RWPE1 (cell line): Measurements from ENCODE around the gene TBX5.

Source experiments
- CTCF ChIA-PET: fragments of 350-600 bp; sonication (Branson Sonifier 250); formaldehyde crosslinking; extraction: SDS; loops from one replicate; lab custom pipeline; 2021; lab: Yijun Ruan, JAX
- POLR2A ChIA-PET: fragments of 400-600 bp; formaldehyde crosslinking; extraction: SDS; loops from one replicate; lab custom pipeline; 2020; ENCODE audit warnings: antibody characterized with exemption; ENCODE audit not compliant: low non-redundant PET; lab: Yijun Ruan, JAX
- DNase-seq: peaks from one replicate; pipeline ENCODE4 v3.0.0; 2012; ENCODE audit warnings: low spot score
- H3K27ac ChIP-seq: fragments of 450-650 bp; 2 replicates; pipeline ENCODE4 v1.5.1; 2017
- CTCF ChIP-seq: fragments of 450-650 bp; conservative IDR thresholded peaks from 2 replicates; pipeline ENCODE4 v1.5.1; 2017; ENCODE audit warnings: low read depth, mild to moderate bottlenecking

Gene TBX5

DNA sequence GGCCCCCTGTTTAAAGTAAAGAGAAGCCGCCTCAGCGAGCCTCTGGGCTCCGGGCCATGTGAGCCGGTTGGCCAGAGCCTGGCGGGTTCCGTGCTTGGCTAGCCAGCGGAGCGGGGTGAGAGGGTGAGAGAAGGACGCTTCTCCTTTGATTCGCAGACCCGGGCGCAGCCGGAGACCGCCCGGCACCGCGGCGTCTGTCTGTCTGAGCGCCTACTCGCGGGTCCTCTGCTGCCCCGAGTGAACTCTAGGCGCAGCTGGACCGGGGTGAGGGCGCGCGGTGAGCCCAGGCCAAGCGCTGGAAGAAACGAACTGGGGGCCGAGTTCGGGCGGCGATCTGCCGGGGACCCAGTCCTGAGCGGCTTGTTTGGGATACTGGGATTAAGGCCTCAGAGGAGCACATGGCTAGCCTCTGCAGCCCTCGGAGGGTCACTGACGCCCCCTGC, 41.4 kb upstream of the TBX5 start:
- no peak for DNase-seq
- CTCF ChIA-PET: interaction anchor here (0.7 kb wide), 1 partner anchor 176 kb away, joined by 3 read pairs; no protein-coding TSS in a partner anchor
- H3K27ac ChIP-seq: no peak overlapping the region
- TF ChIP-seq CTCF: no peak
- POLR2A ChIA-PET: no interaction called here

DNA sequence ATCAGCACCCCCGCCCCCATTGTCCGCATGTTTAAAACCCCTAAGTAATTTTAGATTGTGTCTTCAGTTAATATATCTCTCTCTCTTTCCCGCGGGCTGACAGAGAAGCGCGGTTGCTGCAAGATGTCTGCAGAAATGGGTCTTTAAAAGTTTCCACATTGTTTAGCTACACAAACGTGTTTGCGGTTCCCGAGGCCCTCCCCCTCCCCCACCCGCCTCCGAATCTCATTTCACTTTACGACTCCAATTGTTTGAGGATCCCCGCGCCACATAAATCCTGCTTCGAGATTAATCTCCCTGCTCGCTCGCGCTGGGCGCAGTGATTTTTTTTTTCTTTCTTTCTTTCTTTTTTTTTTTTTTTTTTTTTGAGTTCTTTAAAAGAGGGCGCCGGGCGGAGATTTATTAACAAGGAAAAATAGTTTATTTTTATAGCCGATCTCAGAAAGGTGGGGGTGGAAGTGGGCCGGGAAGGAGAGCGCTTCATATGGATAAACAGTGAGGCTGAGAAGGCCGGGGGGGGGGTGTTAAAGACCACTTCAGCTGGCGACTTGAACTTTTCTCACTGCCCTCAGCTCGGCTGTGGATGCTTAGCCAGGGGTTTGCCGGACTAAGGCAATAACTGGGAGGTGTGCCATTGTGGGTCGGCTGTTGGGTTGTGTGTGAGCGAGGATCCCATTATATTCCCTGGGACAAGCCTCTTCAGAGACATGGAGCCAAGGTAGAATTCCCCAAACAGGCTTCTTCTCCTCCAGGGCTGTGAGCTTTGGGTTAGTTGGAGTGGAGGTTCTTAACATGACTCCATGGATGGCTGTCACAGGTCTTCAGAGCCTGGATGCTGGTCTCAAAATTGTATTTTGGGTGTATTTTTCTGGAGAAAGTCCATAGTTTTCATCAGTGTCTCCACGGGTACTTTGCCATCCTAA, 39.7 kb upstream of the TBX5 start:
- no peak overlapping the region for H3K27ac ChIP-seq
- ChIA-PET POLR2A (no interaction called here), CTCF (interaction anchor here (0.7 kb wide), 1 partner anchor 465 kb away, joined by 3 read pairs; no protein-coding TSS in a partner anchor)
- TF ChIP-seq CTCF: no peak
- DNase-seq: no peak

- no peak for TF ChIP-seq CTCF
- ChIA-PET CTCF (no interaction called here), POLR2A (no interaction called here)
- no peak for DNase-seq
- H3K27ac ChIP-seq: no peak overlapping the region
These were observed 38.7 kb upstream of the TBX5 start for GRCh38 chr12:114444422-114445279.

DNA sequence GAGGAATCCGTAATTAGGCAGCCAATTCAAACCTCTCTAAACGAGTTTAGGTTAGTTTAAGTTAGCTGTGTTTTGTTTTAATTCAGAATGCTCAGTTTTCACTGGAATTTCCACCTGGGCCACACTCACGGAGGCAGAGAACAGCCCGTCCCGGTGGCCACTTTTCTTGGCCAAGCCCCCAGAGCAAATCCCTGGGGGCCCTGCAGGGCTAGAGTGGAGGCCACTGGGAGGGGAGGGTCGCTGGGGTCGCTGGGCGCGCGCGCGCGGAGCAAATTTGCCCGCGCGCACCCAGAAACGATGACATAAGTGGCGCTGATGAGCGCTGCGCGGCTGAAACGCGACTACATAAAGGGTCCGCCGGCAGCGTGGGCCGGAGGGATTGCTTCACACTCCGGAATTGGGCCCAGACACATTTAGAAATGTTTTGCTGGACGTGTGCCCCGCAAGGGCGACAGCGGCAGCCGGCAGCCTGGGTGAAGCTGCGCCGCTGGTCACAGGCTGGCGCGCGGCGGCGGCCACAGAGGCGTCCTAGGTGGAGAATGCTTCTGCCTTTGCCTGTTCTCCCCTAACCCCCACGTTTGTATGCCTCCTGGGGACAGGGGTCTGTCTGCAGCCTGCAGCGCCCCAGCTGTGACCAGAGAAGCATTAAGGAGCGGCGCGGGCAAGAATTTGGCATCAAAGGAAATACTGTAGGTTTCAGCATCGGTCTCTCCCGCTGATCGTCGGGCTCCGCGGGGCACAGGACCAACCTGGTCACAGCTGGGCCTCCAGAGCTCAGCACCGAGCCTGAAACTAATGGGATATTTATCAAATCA, 37.9 kb upstream of the TBX5 start:
- POLR2A ChIA-PET: no interaction called here
- no peak for DNase-seq
- no peak for TF ChIP-seq CTCF
- CTCF ChIA-PET: no interaction called here
- H3K27ac ChIP-seq: no peak overlapping the region

DNA sequence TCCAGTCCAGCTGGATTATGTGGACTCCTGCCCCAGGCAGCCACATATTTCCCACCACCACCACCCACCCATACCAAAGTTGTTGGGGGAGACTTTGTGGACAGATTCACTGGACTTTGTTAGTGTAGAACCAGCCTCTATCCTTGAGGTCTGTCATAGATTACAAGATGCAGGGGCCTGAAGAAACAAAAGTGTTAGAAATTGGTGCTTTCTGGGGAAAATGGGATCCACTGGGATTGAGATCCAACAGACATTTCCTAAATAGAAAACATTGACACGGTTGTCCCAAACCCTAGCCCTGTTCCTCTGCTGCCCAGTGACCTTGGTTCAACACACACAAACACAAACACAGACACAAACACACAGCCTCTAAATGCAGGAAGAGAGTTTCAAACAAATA, 36.6 kb upstream of the TBX5 start:
- ChIA-PET POLR2A (no interaction called here), CTCF (no interaction called here)
- H3K27ac ChIP-seq: no peak overlapping the region
- TF ChIP-seq CTCF: no peak
- DNase-seq: no peak
